UCSD-AML1 (cell line): ENCODE results near the gene IL17RB.

Experiments used
- DNase-seq: peaks from one replicate; lab custom pipeline; 2025; ENCODE audit not compliant: unreplicated experiment; lab: John Stamatoyannopoulos, UW

IL17RB gene

GRCh38 chr3:53858096-53858741 is 11.9 kb downstream of the IL17RB start:
- no peak for DNase-seq

GRCh38 chr3:53859178-53859577 is 12.8 kb downstream of the IL17RB start:
- DNase-seq = no peak

GRCh38 chr3:53860196-53860595 is 13.8 kb downstream of the IL17RB start:
- no peak for DNase-seq

- no peak for DNase-seq
These were observed 15.9 kb downstream of the IL17RB start for GRCh38 chr3:53862241-53862640.

- no peak for DNase-seq
These were observed 16.8 kb downstream of the IL17RB start for GRCh38 chr3:53863145-53863544.

GRCh38 chr3:53865732-53866499 is 19.5 kb downstream of the IL17RB start:
- no peak for DNase-seq

GRCh38 chr3:53880396-53881345 is 34.3 kb downstream of the IL17RB start:
- no peak for DNase-seq

- DNase-seq = peak; percentile 89
These were observed 35.6 kb downstream of the IL17RB start, which contains the start of gene ACTR8 for GRCh38 chr3:53881691-53882593. Gene ACTR8 (minus strand): TSS chr3:53882152. CDS start chr3:53882101, 51 bp downstream.

GRCh38 chr3:53883008-53883407 is 36.6 kb downstream of the IL17RB start:
- no peak for DNase-seq

- no peak for DNase-seq
These were observed 38.3 kb downstream of the IL17RB start for GRCh38 chr3:53884623-53885022.

GRCh38 chr3:53885239-53885638 is 38.9 kb downstream of the IL17RB start:
- DNase-seq = no peak

GRCh38 chr3:53887446-53887845 is 41.1 kb downstream of the IL17RB start:
- DNase-seq = no peak

- DNase-seq = no peak
These were observed 41.9 kb downstream of the IL17RB start for GRCh38 chr3:53888232-53888631.

- DNase-seq = no peak
These were observed 44.5 kb downstream of the IL17RB start for GRCh38 chr3:53890726-53891475.

GRCh38 chr3:53891497-53892285 is 45.3 kb downstream of the IL17RB start, which contains the start of gene SELENOK:
Gene SELENOK (minus strand): TSS chr3:53891859.
- DNase-seq = peak; percentile 98

- no peak for DNase-seq
These were observed 45.9 kb downstream of the IL17RB start for GRCh38 chr3:53892286-53892637.

- no peak for DNase-seq
These were observed 53.4 kb downstream of the IL17RB start for GRCh38 chr3:53899750-53900149.

GRCh38 chr3:53900666-53901331 is 54.4 kb downstream of the IL17RB start:
- no peak for DNase-seq
